ENCODE data around the gene CLDN16. TPM values are rescaled to one million over a fixed set of nuclear protein-coding genes. Genes with fewer than 3 reads are reported as not detected.

The CLDN16 gene
- total RNA-seq, 1 donor from 2014 or later, result under 0.01 TPM

GRCh38 chr3:190449801-190450200, 61.8 kb downstream of the CLDN16 start, which contains the start of gene TMEM207:
Gene TMEM207, minus strand, starts transcription at chr3:190449901. Its CDS starts 92 bp downstream, at chr3:190449809.
- Histone ChIP-seq H3K36me3 (ENCODE audit: control insufficient read depth in 3 of 3, insufficient read depth in 3 of 3, low read length in 3 of 3) (no peaks in the 10 kb centered on the region), H3K27me3 (ENCODE audit: control insufficient read depth in 3 of 3, insufficient read depth in 3 of 3, low read length in 3 of 3) (no peaks in the 10 kb centered on the region), H3K4me3 (ENCODE audit: low read length in 3 of 3) (no peak within 1 kb of the TSS), H3K9me3 (ENCODE audit: control insufficient read depth in 3 of 3, low read length in 3 of 3) (no peaks in the 10 kb centered on the region), H3K9ac (ENCODE audit: low read depth in 1 of 3, low read length in 3 of 3) (no peak within 1 kb of the TSS), H3K27ac (ENCODE audit: low read depth, low read length) (no peak within 1 kb of the TSS), H3K4me1 (ENCODE audit: control insufficient read depth in 3 of 3, insufficient read depth in 3 of 3, low read length in 3 of 3) (no peaks in the 10 kb centered on the region)

- Histone ChIP-seq H3K27me3 (ENCODE audit: control insufficient read depth in 3 of 3, insufficient read depth in 3 of 3, low read length in 3 of 3) (no peaks in the 10 kb centered on the region), H3K36me3 (ENCODE audit: control insufficient read depth in 3 of 3, insufficient read depth in 3 of 3, low read length in 3 of 3) (no peaks in the 10 kb centered on the region), H3K27ac (ENCODE audit: low read depth, low read length) (no peak overlapping the region), H3K9me3 (ENCODE audit: control insufficient read depth in 3 of 3, low read length in 3 of 3) (no peaks in the 10 kb centered on the region), H3K4me1 (ENCODE audit: control insufficient read depth in 3 of 3, insufficient read depth in 3 of 3, low read length in 3 of 3) (no peaks in the 10 kb centered on the region), H3K4me3 (ENCODE audit: low read length in 3 of 3) (no peak overlapping the region), H3K9ac (ENCODE audit: low read depth in 1 of 3, low read length in 3 of 3) (no peak overlapping the region)
Measured at GRCh38 chr3:190455828-190456227, 67.9 kb downstream of the CLDN16 start.

- Histone ChIP-seq H3K4me1 (ENCODE audit: control insufficient read depth in 3 of 3, insufficient read depth in 3 of 3, low read length in 3 of 3) (no peaks in the 10 kb centered on the region), H3K27me3 (ENCODE audit: control insufficient read depth in 3 of 3, insufficient read depth in 3 of 3, low read length in 3 of 3) (no peaks in the 10 kb centered on the region), H3K27ac (ENCODE audit: low read depth, low read length) (no peak overlapping the region), H3K36me3 (ENCODE audit: control insufficient read depth in 3 of 3, insufficient read depth in 3 of 3, low read length in 3 of 3) (no peaks in the 10 kb centered on the region), H3K9ac (ENCODE audit: low read depth in 1 of 3, low read length in 3 of 3) (no peak overlapping the region), H3K9me3 (ENCODE audit: control insufficient read depth in 3 of 3, low read length in 3 of 3) (no peaks in the 10 kb centered on the region), H3K4me3 (ENCODE audit: low read length in 3 of 3) (no peak overlapping the region)
Measured at GRCh38 chr3:190456770-190457169, 68.8 kb downstream of the CLDN16 start.

GRCh38 chr3:190458040-190458439, 70.1 kb downstream of the CLDN16 start:
- Histone ChIP-seq H3K4me1 (ENCODE audit: control insufficient read depth in 3 of 3, insufficient read depth in 3 of 3, low read length in 3 of 3) (no peaks in the 10 kb centered on the region), H3K9ac (ENCODE audit: low read depth in 1 of 3, low read length in 3 of 3) (no peak overlapping the region), H3K4me3 (ENCODE audit: low read length in 3 of 3) (no peak overlapping the region), H3K36me3 (ENCODE audit: control insufficient read depth in 3 of 3, insufficient read depth in 3 of 3, low read length in 3 of 3) (no peaks in the 10 kb centered on the region), H3K27ac (ENCODE audit: low read depth, low read length) (no peak overlapping the region), H3K9me3 (ENCODE audit: control insufficient read depth in 3 of 3, low read length in 3 of 3) (no peaks in the 10 kb centered on the region), H3K27me3 (ENCODE audit: control insufficient read depth in 3 of 3, insufficient read depth in 3 of 3, low read length in 3 of 3) (no peaks in the 10 kb centered on the region)

Other genes with a start within 250 kb of the CLDN16 start
- gene CLDN1, start 65.7 kb upstream of the CLDN16 start, total RNA-seq, result 1.6 TPM
- not detected for gene TMEM207, start 61.7 kb downstream of the CLDN16 start, total RNA-seq
- gene IL1RAP, start 125.9 kb downstream of the CLDN16 start, total RNA-seq, result 10.4 TPM

Data from skeletal muscle tissue (tissue), 4 donors.